IMR-90 (cell line): ENCODE results near the gene CASS4. TPM values are rescaled to one million over a fixed set of nuclear protein-coding genes. Genes with fewer than 3 reads are reported as not detected.
A peak's percentile ranks its signal among the peaks of the same experiment; 100 is the strongest.

Experiments used
- ATAC-seq: fragments of 200-7000 bp; cut with Tn5 transposase; 2 replicates; pipeline ENCODE4 v1.9.1; 2020; ENCODE audit warnings: low read depth, mild to moderate bottlenecking, moderate library complexity
- BruUV-seq: library from RNA; stranded (reverse); fragments of 400-500 nt; replicated peaks from 2 replicates; lab custom pipeline; 2021; lab: Mats Ljungman, UMichigan
- CTCF ChIA-PET: fragments of 300-600 bp; formaldehyde crosslinking; extraction: SDS; loops from one replicate; lab custom pipeline; 2021; ENCODE audit warnings: antibody characterized with exemption; lab: Yijun Ruan, JAX
- POLR2A ChIA-PET: fragments of 300-600 bp; sonication (Branson Sonifier 250); formaldehyde crosslinking; loops from one replicate; lab custom pipeline; 2022; ENCODE audit warnings: antibody characterized with exemption; ENCODE audit not compliant: unreplicated experiment; lab: Charles Lee
- DNase-seq: peaks from one replicate; pipeline ENCODE4 v3.0.0; 2013
- H2AFZ ChIP-seq: replicated peaks from 2 replicates; pipeline ENCODE3; 2013; ENCODE audit warnings: low read length, mild to moderate bottlenecking; ENCODE audit not compliant: poor library complexity
- H2AK5ac ChIP-seq: 2 replicates; pipeline ENCODE4 v1.6.1; 2013; ENCODE audit warnings: low read depth, low read length, inconsistent platforms
- H2AK9ac ChIP-seq: replicated peaks from 2 replicates; pipeline ENCODE3; 2013; ENCODE audit warnings: mild to moderate bottlenecking, low read depth, low read length, moderate library complexity; ENCODE audit not compliant: poor library complexity
- H2BK120ac ChIP-seq: 2 replicates; pipeline ENCODE4 v1.6.1; 2013; ENCODE audit warnings: low read depth, low read length, inconsistent platforms
- H2BK15ac ChIP-seq: 3 replicates; pipeline ENCODE4 v1.6.1; 2013; ENCODE audit warnings: low read depth, low read length, inconsistent platforms
- H2BK20ac ChIP-seq: 2 replicates; pipeline ENCODE4 v1.6.1; 2013; ENCODE audit warnings: low read depth, mild to moderate bottlenecking, inconsistent platforms, low read length, moderate library complexity
- H2BK5ac ChIP-seq: 2 replicates; pipeline ENCODE4 v1.6.1; 2013; ENCODE audit warnings: mild to moderate bottlenecking, low read depth, low read length, inconsistent platforms; ENCODE audit not compliant: poor library complexity, severe bottlenecking
- H3K14ac ChIP-seq: replicated peaks from 2 replicates; pipeline ENCODE4 v1.6.1; 2013; ENCODE audit warnings: low read depth, low read length, inconsistent platforms
- H3K18ac ChIP-seq: 2 replicates; pipeline ENCODE4 v1.6.1; 2013; ENCODE audit warnings: low read depth, low read length, control low read depth
- H3K23ac ChIP-seq: 2 replicates; pipeline ENCODE4 v1.6.1; 2013; ENCODE audit warnings: low read depth, low read length, inconsistent platforms
- H3K27ac ChIP-seq: 2 replicates; pipeline ENCODE4 v1.5.1; 2013; ENCODE audit warnings: mild to moderate bottlenecking, control low read depth, low read length; ENCODE audit not compliant: insufficient read depth
- H3K27me3 ChIP-seq: 2 replicates; pipeline ENCODE4 v1.6.1; 2013; ENCODE audit warnings: low read length; ENCODE audit not compliant: control insufficient read depth, insufficient read depth
- H3K36me3 ChIP-seq: 2 replicates; pipeline ENCODE4 v1.6.1; 2013; ENCODE audit warnings: low read length, mixed read lengths; ENCODE audit not compliant: control insufficient read depth, insufficient read depth
- H3K4ac ChIP-seq: 2 replicates; pipeline ENCODE4 v1.6.1; 2013; ENCODE audit warnings: low read depth, low read length, inconsistent platforms
- H3K4me1 ChIP-seq: 2 replicates; pipeline ENCODE4 v1.6.1; 2013; ENCODE audit warnings: low read length, mixed read lengths; ENCODE audit not compliant: control insufficient read depth, insufficient read depth
- H3K4me2 ChIP-seq: 2 replicates; pipeline ENCODE4 v1.6.1; 2013; ENCODE audit warnings: low read depth, mild to moderate bottlenecking, control low read depth, low read length, moderate library complexity
- H3K4me3 ChIP-seq: 2 replicates; pipeline ENCODE4 v1.5.1; 2013; ENCODE audit warnings: low read depth, mild to moderate bottlenecking, control low read depth, low read length, moderate library complexity; ENCODE audit not compliant: insufficient read depth
- H3K56ac ChIP-seq: 2 replicates; pipeline ENCODE4 v1.6.1; 2013; ENCODE audit warnings: low read length, inconsistent platforms; ENCODE audit not compliant: insufficient read depth; ENCODE audit errors: extremely low read depth
- H3K79me1 ChIP-seq, 2 experiments: 2 replicates each; pipeline ENCODE4 v1.6.1; 2013; ENCODE audit warnings: low read length in 2 of 2, inconsistent platforms in 1 of 2, low read depth in 1 of 2
- H3K9ac ChIP-seq: 2 replicates; pipeline ENCODE4 v1.6.1; 2013; ENCODE audit warnings: low read depth, low read length, control low read depth
- H3K9me1 ChIP-seq: 2 replicates; pipeline ENCODE4 v1.6.1; 2013; ENCODE audit warnings: low read length, inconsistent platforms; ENCODE audit not compliant: insufficient read depth
- H3K9me3 ChIP-seq: 2 replicates; pipeline ENCODE4 v1.6.1; 2013; ENCODE audit warnings: low read length; ENCODE audit not compliant: control insufficient read depth, insufficient read depth
- H4K20me1 ChIP-seq: 2 replicates; pipeline ENCODE4 v1.6.1; 2013; ENCODE audit warnings: low read length, inconsistent platforms; ENCODE audit not compliant: insufficient read depth
- H4K5ac ChIP-seq: 2 replicates; pipeline ENCODE4 v1.6.1; 2013; ENCODE audit warnings: mild to moderate bottlenecking, low read depth, low read length, control low read depth
- H4K8ac ChIP-seq, 2 experiments: 2 replicates each; pipeline ENCODE4 v1.6.1; 2013; ENCODE audit warnings: low read depth in 2 of 2, low read length in 2 of 2, control low read depth in 1 of 2, inconsistent platforms in 1 of 2
- H4K91ac ChIP-seq: 2 replicates; pipeline ENCODE4 v1.6.1; 2013; ENCODE audit warnings: low read depth, low read length, inconsistent platforms; ENCODE audit not compliant: insufficient read depth
- CHD1 ChIP-seq: IDR thresholded peaks from 2 replicates; pipeline ENCODE4 v1.6.1; 2012; ENCODE audit warnings: low read depth, low read length, improper control_type of control experiment
- WGBS, 2 experiments: methylation state at CpG; one replicate each; pipeline versions ENCODE4 v1.1.5 to v1.1.7; 2013; ENCODE audit warnings: missing lambda C conversion rate in 2 of 2; ENCODE audit not compliant: insufficient read length in 1 of 2; ENCODE audit errors: extremely low coverage in 2 of 2; 5-methylcytosine and 5-hydroxymethylcytosine counted together
- dilution Hi-C: fragments of 300-500 bp; cut with HindIII; formaldehyde crosslinking; loops from one replicate; pipeline ENCODE4 v1.14.3; 2018; ENCODE audit warnings: low sequenced_read_pairs; ENCODE audit not compliant: unreplicated experiment
- in situ Hi-C: fragments of 300-500 bp; cut with MboI; formaldehyde crosslinking; loops from 3 replicates; pipeline ENCODE4 v1.14.3; 2019; ENCODE audit warnings: low sequenced_read_pairs, inconsistent platforms, mixed read lengths
- intact Hi-C: fragments of 100-400 bp; cut with micrococcal nuclease; formaldehyde crosslinking; loops from 2 replicates; pipeline ENCODE4 v1.10.0; 2022
- polyA plus RNA-seq, 3 experiments: library from polyadenylated mRNA; depleted of rRNA; stranded (reverse); fragments of >200 nt; gene quantifications; 2 replicates each; pipeline ENCODE4 v1.2.3, GENCODE V29; 2012; ENCODE audit warnings: low replicate concordance in 1 of 3
- total RNA-seq: library from RNA; depleted of rRNA; stranded (reverse); fragments of >200 nt; gene quantifications from 2 replicates; pipeline ENCODE4 v1.2.3, GENCODE V29; 2012
- TF ChIP-seq, protein P1 (sequence below): conservative IDR thresholded peaks from 2 replicates; pipeline ENCODE4 v1.5.1; 2012; ENCODE audit warnings: mild to moderate bottlenecking, low read depth, low read length, improper control_type of control experiment

The CASS4 gene
- total and polyA plus RNA-seq, 2 of the 4 experiments (the other 2 are of a cell fraction), result 25.8 to 26.5 TPM

- Histone ChIP-seq H4K20me1 (no peaks in the 10 kb centered on the region), H3K9ac (peak overlapping the region; percentile 90), H4K5ac (no peak overlapping the region), H3K4me3 (peak overlapping the region; percentile 67), H3K18ac (no peak overlapping the region), H2AK5ac (0 out of 2 replicates have a peak overlapping the region, but pooled peaks have one; percentile 13), H3K23ac (peak overlapping the region; percentile 88; the same call in 1 of the 2 replicates), H3K27ac (peak overlapping the region; percentile 51), H3K9me1 (peaks cover 15% of the 10 kb centered on the region), H3K4ac (peak overlapping the region; percentile 59), H3K79me1 (peaks cover 44 to 59% of the 10 kb centered on the region in 2 experiments), H4K91ac (peak overlapping the region; percentile 68), H2BK5ac (peak overlapping the region; percentile 71), H3K27me3 (no peaks in the 10 kb centered on the region), H3K36me3 (peaks cover 10% of the 10 kb centered on the region), H2BK15ac (no peak overlapping the region), H3K4me1 (peaks cover 2% of the 10 kb centered on the region; the same call in 1 of the 2 replicates), H2BK120ac (peak overlapping the region; percentile 44), H3K56ac (peak overlapping the region; percentile 75), H3K9me3 (no peaks in the 10 kb centered on the region), H2AFZ (peak overlapping the region; percentile 96), H3K4me2 (peak overlapping the region; percentile 90), H2AK9ac (peak overlapping the region; percentile 83), H2BK20ac (no peak overlapping the region), H3K14ac (peak overlapping the region; percentile 70), H4K8ac (peak overlapping the region; percentile 34 to 41; a peak in 3 of 4 replicates)
- POLR2A ChIA-PET, result interaction anchor here (0.9 kb wide), 2 partner anchors 30 to 35 kb away, joined by 3 read pairs; no protein-coding TSS in a partner anchor
- CTCF ChIA-PET, result interaction anchor here (1.2 kb wide), 1 partner anchor 48 kb away, joined by 3 read pairs; no protein-coding TSS in a partner anchor
- peak; percentile 36 for ATAC-seq
- 2% methylated on average over 13 of the region's 29 CpGs; no CpG with 5 or more reads in 1 of the 2 experiments for WGBS, 2 experiments
- intact Hi-C loops (loop anchor here (2.0 kb wide), 1 partner anchor 77 kb away; the partner anchor contains the start of gene RTF2), in situ Hi-C loops (loop anchor here (25.0 kb wide), 1 partner anchor 971 kb away; the partner anchor contains the start of gene RAE1), dilution Hi-C loops (no loop called here)
- BruUV-seq, result no TSS peak
- DNase-seq, result no peak
- peak; percentile 42; the same call in 1 of the 2 replicates for TF ChIP-seq CHD1
- TF ChIP-seq, protein P1, sequence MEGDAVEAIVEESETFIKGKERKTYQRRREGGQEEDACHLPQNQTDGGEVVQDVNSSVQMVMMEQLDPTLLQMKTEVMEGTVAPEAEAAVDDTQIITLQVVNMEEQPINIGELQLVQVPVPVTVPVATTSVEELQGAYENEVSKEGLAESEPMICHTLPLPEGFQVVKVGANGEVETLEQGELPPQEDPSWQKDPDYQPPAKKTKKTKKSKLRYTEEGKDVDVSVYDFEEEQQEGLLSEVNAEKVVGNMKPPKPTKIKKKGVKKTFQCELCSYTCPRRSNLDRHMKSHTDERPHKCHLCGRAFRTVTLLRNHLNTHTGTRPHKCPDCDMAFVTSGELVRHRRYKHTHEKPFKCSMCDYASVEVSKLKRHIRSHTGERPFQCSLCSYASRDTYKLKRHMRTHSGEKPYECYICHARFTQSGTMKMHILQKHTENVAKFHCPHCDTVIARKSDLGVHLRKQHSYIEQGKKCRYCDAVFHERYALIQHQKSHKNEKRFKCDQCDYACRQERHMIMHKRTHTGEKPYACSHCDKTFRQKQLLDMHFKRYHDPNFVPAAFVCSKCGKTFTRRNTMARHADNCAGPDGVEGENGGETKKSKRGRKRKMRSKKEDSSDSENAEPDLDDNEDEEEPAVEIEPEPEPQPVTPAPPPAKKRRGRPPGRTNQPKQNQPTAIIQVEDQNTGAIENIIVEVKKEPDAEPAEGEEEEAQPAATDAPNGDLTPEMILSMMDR, result no peak
Measured at GRCh38 chr20:56391596-56392131, 20.4 kb upstream of the CASS4 start.
